Nephron (organoid): ENCODE data around the gene DLAT.
A peak's percentile ranks its signal among the peaks of the same experiment; 100 is the strongest.
"Not testable (repeated sequence)": the region's sequence is repeated elsewhere in the genome, so short reads cannot be mapped to it uniquely, and the experiment has no call there.

Experiments used
- H3K27ac Mint-ChIP-seq, 3 experiments: 2 replicates each; pipeline ENCODE4 v1.8.0; 2020; ENCODE audit warnings: mixed read lengths in 3 of 3, mild to moderate bottlenecking in 2 of 3, moderate library complexity in 1 of 3
- H3K27me3 Mint-ChIP-seq: 2 replicates; pipeline ENCODE4 v1.8.0; 2021; ENCODE audit warnings: low read depth, mild to moderate bottlenecking, moderate library complexity, mixed read lengths
- H3K36me3 Mint-ChIP-seq: 2 replicates; pipeline ENCODE4 v1.8.0; 2020; ENCODE audit warnings: low read depth, mixed read lengths
- H3K4me1 Mint-ChIP-seq: 2 replicates; pipeline ENCODE4 v1.8.0; 2020; ENCODE audit warnings: mixed read lengths
- H3K4me3 Mint-ChIP-seq, 3 experiments: 2 replicates each; pipeline ENCODE4 v1.8.0; 2020; ENCODE audit warnings: mild to moderate bottlenecking in 3 of 3, mixed read lengths in 3 of 3, moderate library complexity in 2 of 3
- H3K9me3 Mint-ChIP-seq: 2 replicates; pipeline ENCODE4 v1.8.0; 2020; ENCODE audit warnings: mixed read lengths
- CTCF ChIP-seq, 3 experiments: fragments of 200-600 bp; sonication (generic); IDR thresholded peaks; one replicate each; pipeline ENCODE4 v1.5.0; 2021; ENCODE audit warnings: antibody characterized with exemption in 3 of 3; ENCODE audit not compliant: unreplicated experiment in 3 of 3

The DLAT gene

GRCh38 chr11:112073941-112074811 is 49.0 kb downstream of the DLAT start, which contains the start of the genes NKAPD1 and PIH1D2:
Gene NKAPD1, plus strand, starts transcription at chr11:112074299. Its CDS starts 1,276 bp downstream, at chr11:112075575.
Gene PIH1D2, minus strand, starts transcription at chr11:112074017. Its CDS starts 843 bp downstream, at chr11:112073174.
- H3K27me3 Mint-ChIP-seq = no peaks in the 10 kb centered on the region
- H3K27ac Mint-ChIP-seq = peak within 1 kb of the TSS; percentile 91 to 97 (median 92)
- no peaks in the 10 kb centered on the region for H3K9me3 Mint-ChIP-seq
- H3K36me3 Mint-ChIP-seq = peaks cover 22% of the 10 kb centered on the region
- peaks cover 17% of the 10 kb centered on the region for H3K4me1 Mint-ChIP-seq
- TF ChIP-seq CTCF (IDR thresholded peaks at IDR 0.05; ENCODE audit: unreplicated experiment in 3 of 3) = no peak
- peak within 1 kb of the TSS; percentile 88 to 89 (median 89) for H3K4me3 Mint-ChIP-seq

DNA sequence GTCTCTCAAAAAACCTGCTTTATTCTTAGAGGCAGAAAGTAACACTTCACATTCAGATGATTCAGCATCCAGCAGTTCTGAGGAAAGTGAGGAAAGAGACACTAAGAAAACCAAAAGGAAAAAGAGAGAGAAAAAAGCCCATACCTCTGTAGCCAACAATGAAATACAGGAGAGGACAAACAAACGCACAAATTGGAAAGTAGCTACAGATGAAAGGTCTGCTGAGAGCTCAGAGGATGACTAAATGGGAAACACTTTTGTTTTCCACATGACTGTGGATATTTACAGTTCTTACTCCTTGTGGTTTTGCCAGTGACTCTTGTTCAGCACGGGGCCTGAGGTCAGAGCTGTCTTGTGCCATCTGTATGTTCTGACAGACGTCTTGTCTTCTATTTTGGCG is 57.5 kb downstream of the DLAT start:
- Mint-ChIP-seq H3K4me1 (peaks cover 26% of the 10 kb centered on the region), H3K27me3 (no peaks in the 10 kb centered on the region)

DNA sequence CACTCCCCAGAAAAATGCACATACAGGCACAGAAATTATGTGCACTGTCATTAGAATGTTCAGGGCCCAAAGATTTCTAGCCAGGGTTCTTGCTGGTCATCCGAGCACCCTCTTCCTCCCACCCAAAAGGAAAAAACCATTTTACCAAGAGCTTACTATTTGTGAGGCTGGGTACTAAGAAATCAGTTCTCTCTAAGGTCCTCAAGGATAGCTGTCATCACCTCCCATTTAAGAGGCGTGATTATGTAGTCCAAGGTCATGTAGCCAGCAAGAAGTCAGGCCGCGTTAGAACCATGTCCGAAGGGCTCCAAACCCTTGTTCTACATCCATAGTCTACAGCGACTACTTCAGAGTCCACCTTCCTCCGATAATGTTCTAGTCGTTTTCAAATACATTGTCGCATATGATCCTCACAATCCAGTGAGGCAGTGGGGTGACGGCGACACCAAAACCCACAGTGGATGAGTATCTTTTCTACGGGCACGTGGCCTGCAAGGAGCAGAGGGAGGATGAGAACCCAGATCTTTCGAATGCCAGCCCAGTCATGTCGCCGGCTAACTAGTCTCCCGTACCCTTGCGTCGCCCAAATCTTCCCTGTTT is 60.7 kb downstream of the DLAT start:
- Mint-ChIP-seq H3K27me3 (no peaks in the 10 kb centered on the region), H3K4me3 (peak overlapping the region; percentile 92 to 100 (median 94)), H3K27ac (peak overlapping the region; percentile 70 to 94 (median 92)), H3K9me3 (no peaks in the 10 kb centered on the region), H3K36me3 (peaks cover 75% of the 10 kb centered on the region), H3K4me1 (peaks cover 44% of the 10 kb centered on the region)
- no peak for TF ChIP-seq CTCF (IDR thresholded peaks at IDR 0.05; ENCODE audit: unreplicated experiment in 3 of 3)

More for the DNA sequence above, 57.5 kb downstream of the DLAT start:
- Mint-ChIP-seq H3K9me3 (no peaks in the 10 kb centered on the region), H3K4me3 (peak overlapping the region in 2 of 3 experiments; percentile 7 to 54), H3K27ac (no peak overlapping the region), H3K36me3 (peaks cover 76% of the 10 kb centered on the region)
- TF ChIP-seq CTCF (IDR thresholded peaks at IDR 0.05; ENCODE audit: unreplicated experiment in 3 of 3) = no peak

- Mint-ChIP-seq H3K27me3 (no peaks in the 10 kb centered on the region), H3K27ac (peak within 1 kb of the TSS; percentile 70 to 94 (median 92)), H3K4me1 (peaks cover 44% of the 10 kb centered on the region), H3K4me3 (peak within 1 kb of the TSS; percentile 92 to 100 (median 94)), H3K36me3 (peaks cover 79% of the 10 kb centered on the region), H3K9me3 (no peaks in the 10 kb centered on the region)
- TF ChIP-seq CTCF (IDR thresholded peaks at IDR 0.05; ENCODE audit: unreplicated experiment in 3 of 3) = peak in 2 of 3 experiments; percentile 15 to 26
Measured at GRCh38 chr11:112086422-112087191, 61.4 kb downstream of the DLAT start, which contains the start of the genes SDHD and TIMM8B. Gene SDHD, plus strand, starts transcription at chr11:112086873. Its CDS starts 35 bp downstream, at chr11:112086908. Gene TIMM8B, minus strand, starts transcription at chr11:112086756. Its CDS starts 33 bp downstream, at chr11:112086723.

DNA sequence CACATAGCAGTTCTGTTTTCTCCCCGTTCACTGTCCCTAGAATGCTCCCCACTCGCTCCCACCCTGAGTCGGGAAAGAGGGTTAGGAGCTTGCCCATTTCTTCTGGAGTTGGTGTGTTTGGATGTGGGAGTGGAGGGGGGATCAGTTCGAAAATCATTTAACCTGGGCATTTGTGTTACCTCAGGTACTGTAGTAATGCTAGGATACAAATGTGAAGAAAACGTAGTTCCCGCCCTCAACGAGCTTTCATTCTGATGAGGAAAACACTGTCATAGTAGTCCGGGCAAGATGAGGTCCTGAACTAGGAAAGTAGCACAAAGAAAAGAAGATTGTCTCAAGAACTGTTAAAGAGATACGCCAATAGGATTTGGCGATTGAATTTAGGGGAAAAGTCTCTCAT is 62.0 kb downstream of the DLAT start:
- Mint-ChIP-seq H3K36me3 (peaks cover 82% of the 10 kb centered on the region), H3K4me3 (peak overlapping the region; percentile 92 to 100 (median 94)), H3K27me3 (no peaks in the 10 kb centered on the region), H3K9me3 (no peaks in the 10 kb centered on the region), H3K27ac (peak overlapping the region; percentile 70 to 94 (median 92)), H3K4me1 (peaks cover 44% of the 10 kb centered on the region)
- TF ChIP-seq CTCF (IDR thresholded peaks at IDR 0.05; ENCODE audit: unreplicated experiment in 3 of 3) = no peak

- not testable (repeated sequence) for H3K27me3 Mint-ChIP-seq, H3K4me3 Mint-ChIP-seq, H3K4me1 Mint-ChIP-seq, H3K9me3 Mint-ChIP-seq, H3K27ac Mint-ChIP-seq
- peaks cover 42% of the 10 kb centered on the region for H3K36me3 Mint-ChIP-seq
Measured at GRCh38 chr11:112095302-112095701, 70.1 kb downstream of the DLAT start.
